HFF-Myc (cell line): Measurements from ENCODE around the gene CARD19.
"Not testable (repeated sequence)": the region's sequence is repeated elsewhere in the genome, so short reads cannot be mapped to it uniquely, and the experiment has no call there.

Source experiments
- DNase-seq: peaks from one replicate; pipeline ENCODE4 v3.0.0-alpha.2; 2011; ENCODE audit warnings: low read depth; ENCODE audit errors: extremely low read depth
- H3K4me3 ChIP-seq: replicated peaks from 2 replicates; pipeline ENCODE4 v1.5.1; 2011; ENCODE audit warnings: low read depth, mild to moderate bottlenecking, control low read depth, low read length
- TF ChIP-seq, protein P1 (sequence below): IDR thresholded peaks from 2 replicates; pipeline ENCODE4 v1.5.1; 2012; ENCODE audit warnings: mild to moderate bottlenecking, low read depth, low read length, control low read depth; ENCODE audit errors: missing control alignments

The CARD19 gene

DNA sequence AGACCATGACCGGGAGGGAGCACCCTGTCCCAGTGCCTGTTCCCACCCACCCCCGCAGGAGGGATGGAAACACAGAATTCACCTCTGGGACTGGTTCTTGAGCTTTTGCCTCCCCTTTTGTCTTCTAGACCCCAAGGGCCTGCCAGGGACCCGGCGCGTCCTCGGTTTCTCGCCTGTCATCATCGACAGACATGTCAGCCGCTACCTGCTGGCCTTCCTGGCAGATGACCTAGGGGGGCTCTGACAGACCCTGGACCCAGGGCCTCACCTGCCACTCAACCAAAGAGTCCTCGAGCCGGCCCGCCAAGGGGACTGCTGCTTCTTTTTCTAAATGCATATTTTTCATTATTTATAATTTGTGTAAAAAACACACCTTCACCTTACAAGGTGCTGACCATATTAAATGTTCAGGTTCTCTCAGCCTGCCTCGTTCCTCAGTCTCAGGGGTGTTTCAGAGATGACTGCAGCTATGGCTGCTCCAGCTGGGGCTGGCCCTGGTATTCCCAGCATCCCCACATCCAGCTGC, 16.9 kb downstream of the CARD19 start:
- TF ChIP-seq, protein P1, sequence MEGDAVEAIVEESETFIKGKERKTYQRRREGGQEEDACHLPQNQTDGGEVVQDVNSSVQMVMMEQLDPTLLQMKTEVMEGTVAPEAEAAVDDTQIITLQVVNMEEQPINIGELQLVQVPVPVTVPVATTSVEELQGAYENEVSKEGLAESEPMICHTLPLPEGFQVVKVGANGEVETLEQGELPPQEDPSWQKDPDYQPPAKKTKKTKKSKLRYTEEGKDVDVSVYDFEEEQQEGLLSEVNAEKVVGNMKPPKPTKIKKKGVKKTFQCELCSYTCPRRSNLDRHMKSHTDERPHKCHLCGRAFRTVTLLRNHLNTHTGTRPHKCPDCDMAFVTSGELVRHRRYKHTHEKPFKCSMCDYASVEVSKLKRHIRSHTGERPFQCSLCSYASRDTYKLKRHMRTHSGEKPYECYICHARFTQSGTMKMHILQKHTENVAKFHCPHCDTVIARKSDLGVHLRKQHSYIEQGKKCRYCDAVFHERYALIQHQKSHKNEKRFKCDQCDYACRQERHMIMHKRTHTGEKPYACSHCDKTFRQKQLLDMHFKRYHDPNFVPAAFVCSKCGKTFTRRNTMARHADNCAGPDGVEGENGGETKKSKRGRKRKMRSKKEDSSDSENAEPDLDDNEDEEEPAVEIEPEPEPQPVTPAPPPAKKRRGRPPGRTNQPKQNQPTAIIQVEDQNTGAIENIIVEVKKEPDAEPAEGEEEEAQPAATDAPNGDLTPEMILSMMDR: no peak

DNA sequence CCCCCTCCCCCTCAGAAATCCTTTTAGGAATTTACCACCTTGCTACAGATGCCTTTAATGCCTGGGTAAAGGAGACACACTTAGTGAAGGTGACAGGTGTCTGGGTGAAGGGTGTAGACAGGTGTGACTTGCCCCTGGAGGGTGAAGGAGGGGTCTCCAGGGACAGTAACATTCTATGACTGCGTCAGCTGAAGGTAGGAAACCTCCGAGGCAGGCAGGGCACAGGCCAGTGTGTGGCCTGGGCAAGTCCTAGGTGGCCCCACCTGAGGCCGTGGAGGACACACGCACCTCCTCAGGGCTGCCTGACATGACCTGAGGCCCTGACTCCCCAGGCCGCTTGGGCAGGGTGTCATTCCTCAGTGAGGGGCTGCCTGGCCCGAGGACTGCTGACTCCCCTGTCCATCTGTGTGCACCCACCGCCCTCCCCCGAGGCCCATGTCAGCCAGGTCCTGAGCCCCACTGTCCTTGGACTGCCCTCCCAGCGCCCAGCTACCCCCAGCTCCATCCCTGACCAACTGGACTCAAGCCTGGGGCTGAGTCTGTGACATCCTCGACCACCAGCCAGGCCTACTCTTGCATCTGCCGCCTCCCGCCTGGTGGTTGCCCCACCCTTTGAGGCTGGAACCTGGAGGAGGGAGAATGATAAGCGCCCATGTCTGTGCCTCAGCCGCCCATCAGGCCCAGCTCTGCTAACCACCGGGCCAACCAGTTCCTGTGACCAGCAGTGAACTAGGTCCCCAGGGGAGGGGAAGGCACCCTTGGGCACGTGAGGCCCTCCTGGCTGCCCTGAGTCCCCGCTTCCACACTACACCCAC, 18.4 kb downstream of the CARD19 start:
- TF ChIP-seq, protein P1: no peak
- H3K4me3 ChIP-seq: no peak overlapping the region
- DNase-seq: no peak

More for the DNA sequence above, 16.9 kb downstream of the CARD19 start:
- H3K4me3 ChIP-seq: no peak overlapping the region
- no peak for DNase-seq

GRCh38 chr9:93114984-93115335, 18.9 kb downstream of the CARD19 start:
- no peak for DNase-seq
- TF ChIP-seq, protein P1: no peak
- no peak overlapping the region for H3K4me3 ChIP-seq

- DNase-seq: no peak
- no peak overlapping the region for H3K4me3 ChIP-seq
- TF ChIP-seq, protein P1: no peak
Measured at GRCh38 chr9:93115486-93116071, 19.6 kb downstream of the CARD19 start.

DNA sequence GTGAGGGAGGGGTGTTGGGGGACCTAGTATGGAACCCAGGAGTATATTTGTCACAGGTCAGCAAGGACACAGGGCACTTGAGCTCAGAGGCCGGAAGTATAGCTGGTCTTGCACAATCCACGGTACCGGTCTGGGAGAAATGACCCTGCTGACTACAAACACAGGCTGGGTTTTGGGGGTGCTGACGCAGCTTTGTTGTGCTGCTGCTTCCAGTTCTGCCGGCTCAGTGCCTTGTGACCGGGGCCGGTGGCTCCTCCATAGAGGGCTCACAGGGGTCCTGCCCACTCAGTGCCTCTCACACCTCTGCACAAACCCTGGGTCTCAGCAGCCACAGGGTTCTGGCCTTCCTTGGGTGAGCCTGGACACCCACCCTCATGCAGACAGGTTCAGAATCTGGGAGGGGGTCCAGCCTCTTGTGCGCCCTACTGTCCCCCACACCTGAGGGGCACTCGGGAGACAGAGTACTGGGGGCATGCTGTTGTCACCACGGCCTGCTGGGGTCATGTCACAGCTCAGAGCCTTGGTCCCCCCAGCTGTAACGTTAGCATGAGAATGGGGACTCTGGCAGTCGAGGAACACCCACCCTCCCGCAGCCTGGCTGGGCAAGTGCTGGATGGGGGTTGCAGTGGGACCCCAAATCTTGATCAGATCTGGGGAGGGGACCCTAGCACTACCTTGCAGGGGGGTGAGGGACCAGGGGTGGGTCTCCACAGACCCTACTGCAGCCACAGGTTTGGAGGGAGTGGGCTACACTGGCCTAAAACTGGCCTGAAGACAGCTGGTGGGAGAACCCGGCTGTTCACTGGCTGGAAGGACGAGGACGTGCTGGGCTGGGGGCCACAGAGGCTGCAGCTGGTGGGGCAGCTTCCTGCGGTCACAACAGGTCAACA, 20.3 kb downstream of the CARD19 start:
- TF ChIP-seq, protein P1: no peak
- DNase-seq: no peak

GRCh38 chr9:93117521-93117920, 21.5 kb downstream of the CARD19 start:
- not testable (repeated sequence) for H3K4me3 ChIP-seq, DNase-seq

More for the DNA sequence above, 20.3 kb downstream of the CARD19 start:
- H3K4me3 ChIP-seq: no peak overlapping the region
